Spinal cord (tissue), 10 donors: ENCODE results near the gene GAS7. TPM values are rescaled to one million over a fixed set of nuclear protein-coding genes. Genes with fewer than 3 reads are reported as not detected.

ENCODE experiments used
- DNase-seq, 6 donors: peaks; one replicate each; pipeline versions ENCODE4 v3.0.0 to v3.0.0-alpha.2; 2013 to 2015; ENCODE audit warnings: low spot score in 6 of 6, low read depth in 4 of 6
- H3K27ac ChIP-seq: one replicate; pipeline ENCODE4 v1.5.1; 2013; ENCODE audit warnings: low read depth, low read length, control low read depth
- H3K27me3 ChIP-seq: one replicate; pipeline ENCODE4 v1.6.1; 2013; ENCODE audit warnings: low read length; ENCODE audit not compliant: control insufficient read depth, insufficient read depth
- H3K36me3 ChIP-seq: one replicate; pipeline ENCODE4 v1.6.1; 2013; ENCODE audit warnings: low read length; ENCODE audit not compliant: control insufficient read depth, insufficient read depth
- H3K4me1 ChIP-seq: one replicate; pipeline ENCODE4 v1.6.1; 2013; ENCODE audit warnings: low read length; ENCODE audit not compliant: control insufficient read depth, insufficient read depth
- H3K4me3 ChIP-seq: one replicate; pipeline ENCODE4 v1.5.1; 2013; ENCODE audit warnings: low read depth, low read length, control low read depth
- H3K9me3 ChIP-seq: one replicate; pipeline ENCODE4 v1.6.1; 2013; ENCODE audit warnings: low read length; ENCODE audit not compliant: control insufficient read depth, insufficient read depth
- WGBS: methylation state at CpG from one replicate; pipeline ENCODE4 v1.1.5; 2013; ENCODE audit warnings: missing lambda C conversion rate; ENCODE audit not compliant: insufficient coverage; 5-methylcytosine and 5-hydroxymethylcytosine counted together
- polyA plus RNA-seq, 2 donors: library from polyadenylated mRNA; unstranded; fragments of 120-200 nt; gene quantifications; one replicate each; pipeline ENCODE4 v1.2.1, GENCODE V29; 2013; ENCODE audit not compliant: insufficient read length in 2 of 2
- total RNA-seq, 2 donors: library from RNA; depleted of rRNA in 1 of 2; stranded (reverse); fragments of 120-200 nt in 1 of 2; fragments of >200 nt in 1 of 2; gene quantifications; one replicate each; pipeline versions ENCODE4 v1.2.3 to v1.2.4, GENCODE V29; 2013 to 2014
- donor health status: healthy.

Gene GAS7
- total and polyA plus RNA-seq, 4 donors = 51.8 to 93.8 (median 79.1) TPM

GRCh38 chr17:9976283-9977179, 221.9 kb downstream of the GAS7 start:
- WGBS = 86% methylated on average over 6 of the region's 10 CpGs
- Histone ChIP-seq H3K4me3 (no peak overlapping the region), H3K9me3 (no peaks in the 10 kb centered on the region), H3K4me1 (peaks cover 20% of the 10 kb centered on the region), H3K36me3 (peaks cover 3% of the 10 kb centered on the region), H3K27me3 (no peaks in the 10 kb centered on the region), H3K27ac (no peak overlapping the region)
- DNase-seq = peak in 1 of 6 donors; percentile 26

GRCh38 chr17:9974448-9975381, 223.7 kb downstream of the GAS7 start:
- DNase-seq = no peak
- Histone ChIP-seq H3K9me3 (no peaks in the 10 kb centered on the region), H3K36me3 (no peaks in the 10 kb centered on the region), H3K4me1 (peaks cover 20% of the 10 kb centered on the region), H3K27me3 (no peaks in the 10 kb centered on the region), H3K27ac (no peak overlapping the region), H3K4me3 (no peak overlapping the region)
- WGBS = 98% methylated on average over 8 of the region's 16 CpGs

- WGBS = 20% methylated on average over 8 of the region's 13 CpGs
- Histone ChIP-seq H3K4me3 (no peak overlapping the region), H3K27me3 (no peaks in the 10 kb centered on the region), H3K9me3 (no peaks in the 10 kb centered on the region), H3K27ac (no peak overlapping the region), H3K4me1 (peaks cover 20% of the 10 kb centered on the region), H3K36me3 (no peaks in the 10 kb centered on the region)
- DNase-seq = peak in 1 of 6 donors; percentile 50
These were observed 224.5 kb downstream of the GAS7 start for GRCh38 chr17:9973669-9974447.

- peak in 2 of 6 donors; percentile 50 to 71 for DNase-seq
- no peak overlapping the region for H3K27ac ChIP-seq
- no peaks in the 10 kb centered on the region for H3K9me3 ChIP-seq
- H3K36me3 ChIP-seq = no peaks in the 10 kb centered on the region
- H3K4me3 ChIP-seq = no peak overlapping the region
- no peaks in the 10 kb centered on the region for H3K27me3 ChIP-seq
- peaks cover 20% of the 10 kb centered on the region for H3K4me1 ChIP-seq
- WGBS = 77% methylated on average over 2 of the region's 4 CpGs
These were observed 226.4 kb downstream of the GAS7 start for GRCh38 chr17:9971991-9972390.

GRCh38 chr17:9969301-9969935, 229.0 kb downstream of the GAS7 start:
- Histone ChIP-seq H3K9me3 (no peaks in the 10 kb centered on the region), H3K4me3 (no peak overlapping the region), H3K4me1 (peaks cover 13% of the 10 kb centered on the region), H3K27me3 (no peaks in the 10 kb centered on the region), H3K27ac (no peak overlapping the region), H3K36me3 (no peaks in the 10 kb centered on the region)
- 90% methylated on average over 10 of the region's 13 CpGs for WGBS
- DNase-seq = no peak

- Histone ChIP-seq H3K9me3 (no peaks in the 10 kb centered on the region), H3K4me3 (no peak overlapping the region), H3K27ac (no peak overlapping the region), H3K27me3 (no peaks in the 10 kb centered on the region), H3K4me1 (peaks cover 8% of the 10 kb centered on the region), H3K36me3 (no peaks in the 10 kb centered on the region)
- WGBS = 92% methylated on average over 4 of the region's 5 CpGs
- no peak for DNase-seq
These were observed 229.5 kb downstream of the GAS7 start for GRCh38 chr17:9968881-9969280.

DNA sequence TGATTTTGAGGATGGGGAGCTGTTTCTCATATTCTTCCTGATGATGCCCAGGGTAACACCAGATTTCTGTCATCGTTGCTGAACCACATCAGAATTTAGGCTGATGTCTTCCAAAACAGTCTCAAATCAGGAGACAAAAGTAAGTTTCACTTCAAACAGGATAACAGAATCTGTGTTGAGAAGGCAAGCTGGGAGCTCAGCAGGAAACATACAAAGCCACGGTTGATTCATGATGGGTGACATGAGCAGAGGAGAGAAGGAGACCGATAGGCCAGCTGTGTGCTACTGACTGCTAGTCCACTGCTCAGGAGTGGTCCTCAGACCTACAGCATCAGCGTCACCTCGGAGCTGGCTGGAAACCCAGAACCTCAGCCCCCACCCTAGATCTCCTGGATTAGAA, 230.4 kb downstream of the GAS7 start:
- no peaks in the 10 kb centered on the region for H3K36me3 ChIP-seq
- peaks cover 6% of the 10 kb centered on the region for H3K4me1 ChIP-seq
- H3K27ac ChIP-seq = no peak overlapping the region
- DNase-seq = no peak
- 65% methylated on average over 4 of the region's 5 CpGs for WGBS
- no peaks in the 10 kb centered on the region for H3K27me3 ChIP-seq
- H3K4me3 ChIP-seq = no peak overlapping the region
- no peaks in the 10 kb centered on the region for H3K9me3 ChIP-seq

DNA sequence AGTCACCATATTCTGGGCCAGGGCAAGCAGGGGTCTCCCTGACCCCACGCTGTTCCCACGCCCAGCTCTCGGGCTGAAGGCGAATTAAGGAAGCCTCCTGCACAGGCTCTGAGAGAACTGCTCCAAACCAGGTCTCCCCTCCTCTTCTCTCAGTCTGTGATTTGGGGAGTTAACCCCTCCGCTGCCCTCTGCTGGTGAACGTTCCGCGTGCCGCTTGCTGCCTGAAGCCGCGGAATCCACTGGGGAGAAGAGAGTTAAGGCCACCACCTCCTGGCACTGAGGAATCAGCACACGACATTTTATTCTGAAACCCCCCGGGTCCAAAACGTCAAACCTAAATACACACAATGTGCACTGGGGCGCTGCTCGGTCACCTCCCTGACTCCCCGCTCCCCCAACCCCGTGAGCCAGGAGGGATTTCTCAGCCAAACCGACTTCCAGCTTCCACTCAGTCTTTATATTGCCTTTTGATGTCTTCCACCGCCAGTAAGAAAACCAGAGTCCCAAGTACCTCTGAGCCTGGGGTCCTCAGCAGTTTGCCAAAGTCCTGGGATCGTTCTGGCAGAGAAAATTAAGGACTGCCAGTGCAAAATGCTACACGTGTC, 238.9 kb downstream of the GAS7 start:
- Histone ChIP-seq H3K4me3 (peak overlapping the region; percentile 40), H3K36me3 (peaks cover 10% of the 10 kb centered on the region), H3K9me3 (no peaks in the 10 kb centered on the region), H3K27ac (no peak overlapping the region), H3K27me3 (no peaks in the 10 kb centered on the region), H3K4me1 (peaks cover 22% of the 10 kb centered on the region)
- DNase-seq = peak; percentile 58 to 96 (median 64)
- 4% methylated on average over 21 of the region's 22 CpGs for WGBS
